ENCODE measurements around the gene IL1RN.

DNA sequence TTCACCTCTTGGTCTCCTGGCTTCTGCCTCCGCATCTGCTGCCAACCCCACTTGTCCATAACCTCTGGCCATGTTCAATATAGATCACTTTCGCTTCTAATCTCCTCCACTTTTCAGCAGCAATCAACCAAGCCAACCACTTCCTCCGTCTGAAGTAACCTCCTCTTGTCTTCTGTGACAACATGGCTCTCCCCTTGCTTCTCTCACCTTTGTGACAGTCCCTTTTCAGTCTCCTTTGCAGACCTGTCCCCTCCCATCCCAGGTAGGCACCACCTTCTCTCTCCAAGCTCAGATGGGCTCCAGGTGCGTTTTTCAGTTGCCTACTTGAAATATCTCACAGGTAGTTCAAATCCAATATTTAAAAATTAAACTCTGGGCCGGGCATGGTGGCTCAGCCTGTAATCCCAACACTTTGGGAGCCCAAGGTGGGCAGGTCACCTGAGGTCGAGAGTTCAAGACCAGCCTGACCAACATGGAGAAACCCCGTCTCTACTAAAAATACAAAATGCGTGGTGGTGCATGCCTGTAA lies 41.7 kb downstream of the IL1RN start:
- TF ChIP-seq CTCF (IDR thresholded peaks at IDR 0.05 in 4 of 5, conservative IDR thresholded peaks at IDR 0.05 in 1 of 5) (no peak), POLR2A (IDR thresholded peaks at IDR 0.05) (no peak)
